ENCODE measurements around the gene BACH2. TPM values are rescaled to one million over a fixed set of nuclear protein-coding genes. Genes with fewer than 3 reads are reported as not detected.

The BACH2 gene
- polyA plus RNA-seq, 1 experiment: 2.2 TPM

DNA sequence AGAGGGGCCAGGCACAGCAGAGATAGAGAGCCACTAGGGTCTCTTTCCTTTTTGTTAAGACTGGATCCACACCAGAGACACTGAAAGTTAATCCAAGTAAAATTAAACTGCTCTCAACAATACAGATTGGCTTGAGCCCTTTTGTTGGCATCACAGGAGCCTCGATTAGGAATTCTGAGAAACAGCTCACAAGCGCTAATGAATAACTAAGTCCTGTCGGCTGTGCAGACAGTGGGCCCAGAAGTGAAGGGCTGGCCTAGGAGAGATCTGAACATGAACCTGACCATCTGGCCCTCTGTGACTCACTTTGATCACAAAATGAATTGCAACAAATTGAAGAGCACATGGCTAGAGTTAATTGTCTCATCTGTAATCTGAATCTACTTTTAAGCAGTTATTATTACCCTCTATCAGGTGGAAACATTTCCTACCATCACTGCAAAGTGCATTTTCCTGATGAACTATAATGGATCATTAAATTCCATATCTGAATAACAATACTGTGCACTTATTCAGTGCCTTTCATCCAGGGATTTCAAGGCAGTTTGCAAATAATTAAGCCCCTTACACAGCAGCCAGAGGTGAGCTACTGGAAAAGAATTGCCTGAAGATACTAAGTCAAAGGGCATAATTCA is 3.2 kb downstream of the BACH2 start:
- POLR2A ChIA-PET: no interaction called here
- Histone ChIP-seq H3K27ac (ENCODE audit: low read depth, low read length) (no peak overlapping the region), H3K9me3 (ENCODE audit: control insufficient read depth, insufficient read depth, low read length) (no peaks in the 10 kb centered on the region; the same call in 1 of the 2 replicates), H3K4me3 (ENCODE audit: low read depth, low read length) (no peak overlapping the region), H3K27me3 (ENCODE audit: control insufficient read depth, insufficient read depth, low read length) (peaks cover 5% of the 10 kb centered on the region)
- no peak for DNase-seq (ENCODE audit: low read depth, low spot score)
- CTCF ChIA-PET: interaction anchor here (1.2 to 2.2 kb wide), 2 partner anchors 20 to 353 kb away, joined by 4 to 11 read pairs; no protein-coding TSS in a partner anchor
- TF ChIP-seq, protein P1, sequence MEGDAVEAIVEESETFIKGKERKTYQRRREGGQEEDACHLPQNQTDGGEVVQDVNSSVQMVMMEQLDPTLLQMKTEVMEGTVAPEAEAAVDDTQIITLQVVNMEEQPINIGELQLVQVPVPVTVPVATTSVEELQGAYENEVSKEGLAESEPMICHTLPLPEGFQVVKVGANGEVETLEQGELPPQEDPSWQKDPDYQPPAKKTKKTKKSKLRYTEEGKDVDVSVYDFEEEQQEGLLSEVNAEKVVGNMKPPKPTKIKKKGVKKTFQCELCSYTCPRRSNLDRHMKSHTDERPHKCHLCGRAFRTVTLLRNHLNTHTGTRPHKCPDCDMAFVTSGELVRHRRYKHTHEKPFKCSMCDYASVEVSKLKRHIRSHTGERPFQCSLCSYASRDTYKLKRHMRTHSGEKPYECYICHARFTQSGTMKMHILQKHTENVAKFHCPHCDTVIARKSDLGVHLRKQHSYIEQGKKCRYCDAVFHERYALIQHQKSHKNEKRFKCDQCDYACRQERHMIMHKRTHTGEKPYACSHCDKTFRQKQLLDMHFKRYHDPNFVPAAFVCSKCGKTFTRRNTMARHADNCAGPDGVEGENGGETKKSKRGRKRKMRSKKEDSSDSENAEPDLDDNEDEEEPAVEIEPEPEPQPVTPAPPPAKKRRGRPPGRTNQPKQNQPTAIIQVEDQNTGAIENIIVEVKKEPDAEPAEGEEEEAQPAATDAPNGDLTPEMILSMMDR (IDR thresholded peaks at IDR 0.05; ENCODE audit: low read depth, low read length): no peak

DNA sequence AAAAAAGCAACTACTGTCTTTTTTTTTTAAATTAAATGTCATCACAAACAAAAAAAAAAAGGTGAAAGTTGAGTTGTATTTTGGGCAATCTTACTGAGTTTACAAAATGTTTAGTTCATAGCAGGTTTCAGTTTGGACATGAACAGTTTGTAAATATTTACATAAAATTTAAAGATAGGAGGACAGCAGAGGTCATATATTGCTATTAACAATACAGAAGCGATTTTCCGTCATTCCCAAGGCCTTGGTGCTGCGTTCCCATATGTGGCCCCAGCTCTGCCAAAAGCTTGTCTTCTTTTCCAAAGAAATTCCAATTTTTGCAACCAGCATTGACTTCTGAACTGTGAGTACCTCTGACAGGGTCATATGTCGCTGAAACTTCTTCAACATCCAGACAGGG is 5.1 kb downstream of the BACH2 start:
- TF ChIP-seq, protein P1 (IDR thresholded peaks at IDR 0.05; ENCODE audit: low read depth, low read length): no peak
- Histone ChIP-seq H3K27me3 (ENCODE audit: control insufficient read depth, insufficient read depth, low read length) (peaks cover 3% of the 10 kb centered on the region), H3K4me3 (ENCODE audit: low read depth, low read length) (no peak overlapping the region), H3K9me3 (ENCODE audit: control insufficient read depth, insufficient read depth, low read length) (no peaks in the 10 kb centered on the region; the same call in 1 of the 2 replicates), H3K27ac (ENCODE audit: low read depth, low read length) (no peak overlapping the region)
- DNase-seq (ENCODE audit: low read depth, low spot score): no peak
- ChIA-PET CTCF (interaction anchor here (0.7 to 3.0 kb wide), 3 partner anchors 17 to 351 kb away, joined by 3 to 13 read pairs (median 4); no protein-coding TSS in a partner anchor), POLR2A (no interaction called here)

DNA sequence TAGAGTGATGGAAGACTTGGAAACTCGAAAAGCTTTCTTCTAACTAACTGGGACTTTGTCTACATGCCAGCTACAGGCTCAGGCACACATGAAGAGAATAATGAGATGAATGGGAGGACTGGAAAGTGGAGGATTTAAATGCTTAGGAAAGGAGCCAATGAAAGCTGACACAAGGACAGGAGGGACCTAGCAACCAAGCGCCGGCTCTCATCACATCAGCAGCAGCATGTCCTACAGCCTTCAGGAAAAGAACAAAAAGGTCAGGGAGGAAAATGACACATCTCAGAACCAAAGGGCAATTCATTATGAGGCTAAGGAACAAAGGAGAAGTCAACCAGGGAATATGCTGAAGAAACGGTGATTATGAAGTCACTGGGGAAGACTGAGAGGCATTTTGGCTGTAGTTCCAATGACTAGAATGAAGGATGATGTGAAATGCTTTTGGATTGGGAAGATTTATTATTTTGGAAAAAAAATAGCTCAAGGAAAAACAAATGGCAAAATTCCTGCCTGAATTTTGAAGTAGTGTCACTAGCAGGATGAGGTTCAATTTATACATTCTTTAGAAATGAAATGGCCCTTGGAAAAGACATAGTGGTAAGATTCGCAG is 5.7 kb downstream of the BACH2 start:
- Histone ChIP-seq H3K4me3 (ENCODE audit: low read depth, low read length) (no peak overlapping the region), H3K27me3 (ENCODE audit: control insufficient read depth, insufficient read depth, low read length) (peaks cover 3% of the 10 kb centered on the region), H3K9me3 (ENCODE audit: control insufficient read depth, insufficient read depth, low read length) (no peaks in the 10 kb centered on the region; the same call in 1 of the 2 replicates), H3K27ac (ENCODE audit: low read depth, low read length) (no peak overlapping the region)
- no peak for DNase-seq (ENCODE audit: low read depth, low spot score)
- TF ChIP-seq, protein P1 (IDR thresholded peaks at IDR 0.05; ENCODE audit: low read depth, low read length): no peak
- POLR2A ChIA-PET: no interaction called here
- CTCF ChIA-PET: interaction anchor here (0.7 to 3.0 kb wide), 4 partner anchors 17 to 350 kb away, joined by 3 to 13 read pairs (median 4); no protein-coding TSS in a partner anchor

DNA sequence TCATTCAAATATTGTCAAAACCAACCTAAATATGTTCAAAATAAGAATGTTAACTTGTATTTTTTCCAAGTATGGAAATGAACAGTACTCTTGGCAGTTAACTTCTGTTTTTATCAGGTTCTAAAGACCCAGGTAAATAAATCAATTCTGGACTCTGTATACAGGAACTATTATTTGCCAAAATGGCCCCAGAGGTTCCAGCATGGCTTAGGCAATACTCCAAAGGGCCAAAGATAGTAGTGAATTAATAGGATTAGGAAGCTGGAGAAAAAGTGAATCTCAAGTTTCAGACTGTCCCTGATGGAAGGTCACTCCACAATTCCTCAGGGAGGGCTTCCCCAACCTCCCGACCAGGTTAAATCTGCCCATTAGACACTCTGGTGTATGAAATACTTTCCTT is 6.7 kb downstream of the BACH2 start:
- DNase-seq (ENCODE audit: low read depth, low spot score): no peak
- H3K27me3 ChIP-seq (ENCODE audit: control insufficient read depth, insufficient read depth, low read length): peaks cover 3% of the 10 kb centered on the region
- H3K9me3 ChIP-seq (ENCODE audit: control insufficient read depth, insufficient read depth, low read length): no peaks in the 10 kb centered on the region
- no peak overlapping the region for H3K27ac ChIP-seq (ENCODE audit: low read depth, low read length)
- CTCF ChIA-PET: interaction anchor here (1.1 to 3.0 kb wide), 2 partner anchors 72 to 349 kb away, joined by 4 to 13 read pairs; no protein-coding TSS in a partner anchor
- TF ChIP-seq, protein P1 (IDR thresholded peaks at IDR 0.05; ENCODE audit: low read depth, low read length): no peak
- H3K4me3 ChIP-seq (ENCODE audit: low read depth, low read length): no peak overlapping the region
- POLR2A ChIA-PET: no interaction called here

DNA sequence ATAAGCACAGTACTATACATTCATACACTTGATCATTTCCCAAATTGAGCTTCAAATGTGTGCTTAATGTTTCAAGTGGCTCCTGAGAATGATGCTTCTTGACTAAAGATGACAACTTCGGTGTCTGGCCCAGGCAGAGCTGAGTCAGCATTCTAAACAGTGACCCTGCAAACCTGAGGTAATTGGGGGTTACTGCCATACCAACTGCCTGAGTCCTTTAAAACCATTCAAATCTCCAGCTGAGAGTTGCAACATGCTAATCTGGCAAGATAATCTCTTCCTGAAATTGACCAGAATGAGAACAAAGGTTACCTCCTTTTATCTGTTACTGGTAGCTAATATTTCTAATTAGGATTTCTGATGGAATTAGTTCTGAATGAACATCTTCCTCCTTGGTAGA is 8.2 kb downstream of the BACH2 start:
- H3K27ac ChIP-seq (ENCODE audit: low read depth, low read length): no peak overlapping the region
- POLR2A ChIA-PET: no interaction called here
- H3K27me3 ChIP-seq (ENCODE audit: control insufficient read depth, insufficient read depth, low read length): peaks cover 3% of the 10 kb centered on the region
- TF ChIP-seq, protein P1 (IDR thresholded peaks at IDR 0.05; ENCODE audit: low read depth, low read length): no peak
- no peaks in the 10 kb centered on the region for H3K9me3 ChIP-seq (ENCODE audit: control insufficient read depth, insufficient read depth, low read length)
- no peak for DNase-seq (ENCODE audit: low read depth, low spot score)
- no peak overlapping the region for H3K4me3 ChIP-seq (ENCODE audit: low read depth, low read length)
- CTCF ChIA-PET: interaction anchor here (1.5 to 2.8 kb wide), 3 partner anchors 104 to 348 kb away, joined by 3 to 12 read pairs (median 4); no protein-coding TSS in a partner anchor

Data from AG04450 (cell line).